IPS-NIHi11 (cell line): Measurements from ENCODE around the gene NRAP.

ENCODE experiments used
- DNase-seq: peaks from one replicate; pipeline ENCODE4 v3.0.0; 2012; ENCODE audit warnings: mixed read lengths, low spot score

Gene NRAP

GRCh38 chr10:113641702-113642101, 22.1 kb downstream of the NRAP start:
- no peak for DNase-seq

- DNase-seq, result no peak
These were observed 23.9 kb downstream of the NRAP start for GRCh38 chr10:113639966-113640365.

GRCh38 chr10:113631684-113632367, 32.0 kb downstream of the NRAP start:
- DNase-seq, result no peak

GRCh38 chr10:113630929-113631533, 32.8 kb downstream of the NRAP start:
- DNase-seq, result no peak

GRCh38 chr10:113628607-113629153, 35.2 kb downstream of the NRAP start:
- no peak for DNase-seq

GRCh38 chr10:113627836-113628235, 36.0 kb downstream of the NRAP start:
- no peak for DNase-seq

- DNase-seq, result no peak
These were observed 37.0 kb downstream of the NRAP start for GRCh38 chr10:113626809-113627355.

- no peak for DNase-seq
These were observed 38.2 kb downstream of the NRAP start for GRCh38 chr10:113625461-113626186.

GRCh38 chr10:113622831-113623230, 41.0 kb downstream of the NRAP start:
- no peak for DNase-seq

- no peak for DNase-seq
These were observed 42.0 kb downstream of the NRAP start for GRCh38 chr10:113621799-113622198.

- DNase-seq, result no peak
These were observed 42.9 kb downstream of the NRAP start for GRCh38 chr10:113620936-113621335.

GRCh38 chr10:113620511-113620910, 43.3 kb downstream of the NRAP start:
- DNase-seq, result no peak

GRCh38 chr10:113619401-113619800, 44.4 kb downstream of the NRAP start:
- no peak for DNase-seq

- DNase-seq, result no peak
These were observed 45.5 kb downstream of the NRAP start for GRCh38 chr10:113618338-113618737.

- peak; percentile 44 for DNase-seq
These were observed 46.8 kb downstream of the NRAP start for GRCh38 chr10:113617086-113617485.

- peak; percentile 37 for DNase-seq
These were observed 47.4 kb downstream of the NRAP start for GRCh38 chr10:113616244-113617074.

GRCh38 chr10:113613977-113614690, 49.7 kb downstream of the NRAP start:
- DNase-seq, result no peak

GRCh38 chr10:113613427-113613826, 50.4 kb downstream of the NRAP start:
- DNase-seq, result no peak

GRCh38 chr10:113612154-113612553, 51.7 kb downstream of the NRAP start:
- no peak for DNase-seq

GRCh38 chr10:113610631-113611601, 52.9 kb downstream of the NRAP start:
- peak; percentile 52 for DNase-seq
